PC-3 (cell line): ENCODE results near the gene TPM3. TPM values are rescaled to one million over a fixed set of nuclear protein-coding genes. Genes with fewer than 3 reads are reported as not detected.

Source experiments
- ATAC-seq: fragments of 200-7000 bp; cut with Tn5 transposase; 2 replicates; pipeline ENCODE4 v1.9.1; 2020; ENCODE audit warnings: mild to moderate bottlenecking, moderate library complexity
- BruUV-seq: library from RNA; stranded (reverse); fragments of 400-500 nt; replicated peaks from 2 replicates; lab custom pipeline; 2021; lab: Mats Ljungman, UMichigan
- CTCF ChIA-PET: fragments of 300-600 bp; sonication (Branson Sonifier 250); formaldehyde crosslinking; loops from one replicate; lab custom pipeline; 2022; ENCODE audit warnings: antibody characterized with exemption; lab: Charles Lee
- POLR2A ChIA-PET: fragments of 300-600 bp; sonication (Branson Sonifier 250); formaldehyde crosslinking; loops from one replicate; lab custom pipeline; 2022; ENCODE audit warnings: antibody characterized with exemption; ENCODE audit not compliant: unreplicated experiment; lab: Charles Lee
- DNase-seq: peaks from one replicate; pipeline ENCODE4 v3.0.0-alpha.2; 2015
- H2AFZ ChIP-seq: fragments of 300-600 bp; sonication (generic); 2 replicates; pipeline ENCODE4 v1.6.0; 2016; ENCODE audit warnings: antibody characterized with exemption, low read length
- H3F3A ChIP-seq: fragments of 300-600 bp; sonication (generic); one replicate; pipeline ENCODE4 v1.6.0; 2017; ENCODE audit warnings: antibody characterized with exemption, low read length, control low read depth, mild to moderate bottlenecking; ENCODE audit not compliant: unreplicated experiment
- H3K27ac ChIP-seq: fragments of 300-600 bp; sonication (generic); 2 replicates; pipeline ENCODE4 v1.5.1; 2016; ENCODE audit warnings: mild to moderate bottlenecking, low read length
- H3K27me3 ChIP-seq: fragments of 300-600 bp; sonication (generic); 2 replicates; pipeline ENCODE4 v1.6.1; 2016; ENCODE audit warnings: low read length, mixed read lengths
- H3K36me3 ChIP-seq: fragments of 300-600 bp; sonication (generic); 2 replicates; pipeline ENCODE4 v1.6.1; 2016; ENCODE audit warnings: low read depth, mixed run types, low read length, mixed read lengths
- H3K4me1 ChIP-seq: fragments of 300-600 bp; sonication (generic); 2 replicates; pipeline ENCODE4 v1.5.1; 2016; ENCODE audit warnings: low read length; ENCODE audit not compliant: insufficient read depth
- H3K4me2 ChIP-seq: fragments of 300-600 bp; sonication (generic); 2 replicates; pipeline ENCODE4 v1.6.0; 2016; ENCODE audit warnings: low read length
- H3K4me3 ChIP-seq: fragments of 300-600 bp; sonication (generic); 2 replicates; pipeline ENCODE4 v1.5.1; 2016; ENCODE audit warnings: mild to moderate bottlenecking, low read length, mixed read lengths
- H3K79me2 ChIP-seq: fragments of 300-600 bp; sonication (generic); 2 replicates; pipeline ENCODE4 v1.6.1; 2017; ENCODE audit warnings: low read length, mixed read lengths
- H3K9ac ChIP-seq: fragments of 300-600 bp; sonication (generic); 2 replicates; pipeline ENCODE4 v1.6.0; 2016; ENCODE audit warnings: mild to moderate bottlenecking, low read length
- H3K9me2 ChIP-seq: fragments of 300-600 bp; sonication (generic); replicated peaks from 2 replicates; pipeline ENCODE4 v1.6.1; 2016; ENCODE audit warnings: mixed run types, low read length, mixed read lengths
- H3K9me3 ChIP-seq: fragments of 300-600 bp; sonication (generic); 2 replicates; pipeline ENCODE4 v1.6.1; 2016; ENCODE audit warnings: low read length, mixed read lengths
- H4K20me1 ChIP-seq: fragments of 300-600 bp; sonication (generic); 2 replicates; pipeline ENCODE4 v1.6.1; 2016; ENCODE audit warnings: low read length, mixed read lengths
- EZH2 ChIP-seq: fragments of 300-600 bp; sonication (generic); IDR thresholded peaks from one replicate; pipeline ENCODE4 v1.6.1; 2017; ENCODE audit warnings: antibody characterized with exemption, mild to moderate bottlenecking, low read length; ENCODE audit not compliant: unreplicated experiment
- EZH2phosphoT487 ChIP-seq: fragments of 300-600 bp; sonication (generic); IDR thresholded peaks from 2 replicates; pipeline ENCODE4 v1.6.1; 2018; ENCODE audit warnings: mild to moderate bottlenecking, antibody characterized with exemption, low read length, borderline replicate concordance
- intact Hi-C: fragments of 100-400 bp; cut with micrococcal nuclease; formaldehyde crosslinking; loops from 2 replicates; pipeline ENCODE4 v1.9.0; 2023
- total RNA-seq: library from RNA; depleted of rRNA; stranded (reverse); fragments of >200 nt; gene quantifications from 2 replicates; pipeline ENCODE4 v1.2.3, GENCODE V29; 2014
- TF ChIP-seq, protein P1 (sequence below): fragments of 300-600 bp; sonication (generic); conservative IDR thresholded peaks from 2 replicates; pipeline ENCODE4 v1.5.1; 2017; ENCODE audit warnings: antibody characterized with exemption, low read depth, mild to moderate bottlenecking, low read length

The TPM3 gene
- total RNA-seq, 1 experiment from 2014 or later: 428 TPM

DNA sequence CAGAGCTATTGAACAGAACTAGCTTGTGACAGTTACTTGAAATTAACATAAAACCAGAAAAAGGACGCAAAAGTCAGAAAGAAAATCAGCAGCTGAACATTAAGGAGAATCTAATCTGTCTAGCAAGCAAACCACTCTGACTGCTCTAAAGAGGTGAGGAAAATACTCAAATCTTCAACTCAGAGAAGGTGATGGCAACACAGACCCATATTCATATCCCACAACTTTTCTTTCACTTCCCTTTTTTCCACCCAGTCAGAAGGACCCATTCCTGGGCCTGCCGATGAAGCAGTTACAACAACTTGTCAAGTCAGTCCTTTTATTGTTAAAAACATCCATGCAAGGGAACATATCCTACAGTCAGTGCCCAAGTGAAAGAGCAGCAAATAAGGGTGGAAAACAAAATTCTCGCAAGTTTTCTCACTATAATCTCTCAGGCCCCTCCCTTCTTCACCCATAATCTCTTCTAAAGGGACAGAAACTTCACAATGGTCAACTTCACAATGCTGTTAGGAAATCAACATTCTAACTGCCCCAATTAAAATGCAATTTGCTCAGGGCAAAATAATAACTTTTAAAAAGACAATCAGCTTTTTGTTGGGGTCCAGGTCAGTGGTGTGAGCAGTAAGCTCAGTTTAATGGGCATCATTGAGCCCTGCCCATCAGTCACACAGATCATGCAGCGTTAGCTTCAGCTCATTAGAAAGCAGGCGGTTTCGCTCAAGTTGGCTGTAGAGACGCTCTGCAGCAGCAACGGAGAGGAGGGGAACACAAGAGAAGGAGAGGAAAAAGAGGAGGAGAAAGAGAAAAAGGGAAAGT is 33.4 kb downstream of the TPM3 start:
- no peak overlapping the region for H3K4me3 ChIP-seq
- no peak overlapping the region for H3K9ac ChIP-seq
- H3K4me1 ChIP-seq: no peaks in the 10 kb centered on the region
- ChIA-PET POLR2A (no interaction called here), CTCF (no interaction called here)
- H3K9me3 ChIP-seq: no peaks in the 10 kb centered on the region
- no peaks in the 10 kb centered on the region for H3K9me2 ChIP-seq
- DNase-seq (no peak), ATAC-seq (no peak)
- intact Hi-C loops: no loop called here
- peaks cover 69% of the 10 kb centered on the region for H3K36me3 ChIP-seq
- H4K20me1 ChIP-seq: peaks cover 12% of the 10 kb centered on the region
- no peaks in the 10 kb centered on the region for H3K27me3 ChIP-seq
- no peaks in the 10 kb centered on the region for H3K79me2 ChIP-seq
- no peaks in the 10 kb centered on the region for H3F3A ChIP-seq
- no peak overlapping the region for H3K27ac ChIP-seq
- no peak overlapping the region for H2AFZ ChIP-seq
- no peak for TF ChIP-seq EZH2phosphoT487
- TF ChIP-seq, protein P1, sequence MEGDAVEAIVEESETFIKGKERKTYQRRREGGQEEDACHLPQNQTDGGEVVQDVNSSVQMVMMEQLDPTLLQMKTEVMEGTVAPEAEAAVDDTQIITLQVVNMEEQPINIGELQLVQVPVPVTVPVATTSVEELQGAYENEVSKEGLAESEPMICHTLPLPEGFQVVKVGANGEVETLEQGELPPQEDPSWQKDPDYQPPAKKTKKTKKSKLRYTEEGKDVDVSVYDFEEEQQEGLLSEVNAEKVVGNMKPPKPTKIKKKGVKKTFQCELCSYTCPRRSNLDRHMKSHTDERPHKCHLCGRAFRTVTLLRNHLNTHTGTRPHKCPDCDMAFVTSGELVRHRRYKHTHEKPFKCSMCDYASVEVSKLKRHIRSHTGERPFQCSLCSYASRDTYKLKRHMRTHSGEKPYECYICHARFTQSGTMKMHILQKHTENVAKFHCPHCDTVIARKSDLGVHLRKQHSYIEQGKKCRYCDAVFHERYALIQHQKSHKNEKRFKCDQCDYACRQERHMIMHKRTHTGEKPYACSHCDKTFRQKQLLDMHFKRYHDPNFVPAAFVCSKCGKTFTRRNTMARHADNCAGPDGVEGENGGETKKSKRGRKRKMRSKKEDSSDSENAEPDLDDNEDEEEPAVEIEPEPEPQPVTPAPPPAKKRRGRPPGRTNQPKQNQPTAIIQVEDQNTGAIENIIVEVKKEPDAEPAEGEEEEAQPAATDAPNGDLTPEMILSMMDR: no peak
- TF ChIP-seq EZH2: no peak
- BruUV-seq: no TSS peak
- H3K4me2 ChIP-seq: no peak overlapping the region

DNA sequence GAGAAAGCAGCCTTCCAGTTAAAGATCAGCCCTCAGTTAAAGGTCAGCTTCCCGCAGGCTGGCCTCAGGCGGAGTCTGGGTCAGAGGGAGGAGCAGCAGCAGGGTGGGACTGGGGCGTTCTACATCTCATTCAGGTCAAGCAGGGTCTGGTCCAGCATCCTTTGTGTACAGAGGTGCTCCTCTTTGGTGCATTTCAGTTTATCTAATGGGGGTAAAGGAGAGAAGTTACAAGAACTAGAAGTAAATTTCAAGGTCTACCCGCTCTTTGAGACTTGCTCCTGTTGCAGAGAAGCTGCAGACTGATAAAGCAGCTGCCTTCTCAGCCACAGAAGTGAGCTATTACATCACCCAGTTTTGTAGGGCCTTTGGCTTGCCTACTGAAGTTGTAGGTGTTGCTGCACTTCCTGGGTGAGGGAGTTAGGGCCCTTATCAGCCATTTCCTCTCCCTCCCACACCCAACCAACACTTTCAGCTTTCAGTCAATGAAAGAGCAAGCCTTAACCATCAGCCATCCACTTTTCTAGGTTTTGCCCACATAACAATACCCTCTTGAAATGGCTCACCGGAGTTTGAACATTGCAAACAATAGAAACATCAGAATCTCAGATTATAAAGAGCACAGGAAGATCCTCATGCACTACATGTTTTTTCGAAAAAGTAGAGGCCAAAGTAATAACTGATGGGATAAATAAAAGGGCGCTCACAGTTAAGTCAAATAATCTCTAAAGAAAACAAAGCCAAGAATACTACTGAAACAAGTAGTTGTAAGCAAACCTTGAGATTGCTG is 34.2 kb downstream of the TPM3 start:
- CTCF ChIA-PET: no interaction called here

More for the DNA sequence above, 34.2 kb downstream of the TPM3 start:
- H3K36me3 ChIP-seq: peaks cover 63% of the 10 kb centered on the region
- H3K27ac ChIP-seq: no peak overlapping the region
- no peak overlapping the region for H3K4me3 ChIP-seq
- no peak overlapping the region for H3K4me2 ChIP-seq
- no peak overlapping the region for H3K9ac ChIP-seq
- no peaks in the 10 kb centered on the region for H3F3A ChIP-seq
- H3K79me2 ChIP-seq: no peaks in the 10 kb centered on the region
- BruUV-seq: no TSS peak
- no peaks in the 10 kb centered on the region for H3K9me3 ChIP-seq
- intact Hi-C loops: no loop called here
- no peaks in the 10 kb centered on the region for H3K4me1 ChIP-seq
- TF ChIP-seq EZH2phosphoT487: no peak
- TF ChIP-seq, protein P1: no peak
- no peak for TF ChIP-seq EZH2
- no peak overlapping the region for H2AFZ ChIP-seq
- H4K20me1 ChIP-seq: peaks cover 12% of the 10 kb centered on the region
- no peaks in the 10 kb centered on the region for H3K9me2 ChIP-seq
- POLR2A ChIA-PET: no interaction called here
- ATAC-seq: no peak
- no peak for DNase-seq
- H3K27me3 ChIP-seq: no peaks in the 10 kb centered on the region
